ENCODE data around the gene SH3PXD2A. TPM values are rescaled to one million over a fixed set of nuclear protein-coding genes. Genes with fewer than 3 reads are reported as not detected.
"Not testable (repeated sequence)": the region's sequence is repeated elsewhere in the genome, so short reads cannot be mapped to it uniquely, and the experiment has no call there.

SH3PXD2A gene
- total and polyA plus RNA-seq, 7 donors, result 19.0 to 58.2 (median 24.5) TPM

DNA sequence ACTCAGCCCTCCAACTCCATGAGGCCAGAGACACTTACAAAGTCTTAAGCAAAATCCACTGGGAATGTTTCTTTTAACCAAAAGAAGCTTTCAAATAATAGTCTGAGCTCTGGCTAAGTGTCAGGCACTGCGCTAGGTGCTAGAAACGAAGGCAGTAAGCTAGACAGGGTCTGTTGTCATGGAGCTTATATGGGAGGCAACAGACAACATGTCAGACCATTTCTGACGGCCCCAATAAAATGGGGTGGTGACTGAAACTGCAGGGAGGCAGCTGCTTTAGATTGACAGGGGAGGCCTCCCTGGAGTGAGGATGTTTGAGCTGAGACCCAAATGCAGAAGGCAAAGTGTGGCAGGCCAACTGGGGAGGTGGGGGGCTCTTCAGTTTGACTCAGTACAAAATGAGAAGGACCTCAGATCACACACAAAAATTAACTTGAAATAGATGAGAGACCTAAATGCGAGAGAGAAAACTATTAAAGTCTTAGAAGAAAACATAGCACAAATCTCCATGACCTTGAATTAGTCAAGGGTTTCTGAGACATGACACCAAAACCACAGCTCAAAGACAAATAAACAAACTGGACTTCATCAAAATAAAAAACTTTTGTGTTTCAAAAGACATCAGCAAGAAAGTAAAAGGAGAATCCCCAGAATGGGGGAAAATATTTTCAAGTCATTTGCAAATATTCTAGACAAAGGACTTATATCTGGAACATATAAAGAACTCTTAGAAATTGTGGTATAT, 40.6 kb downstream of the SH3PXD2A start:
- Histone ChIP-seq H3K4me3 (no peak overlapping the region), H3K4me1 (peaks cover 0 to 12% (median 4%) of the 10 kb centered on the region in 4 donors), H3K27me3 (no peaks in the 10 kb centered on the region), H3K9me3 (no peaks in the 10 kb centered on the region), H3K36me3 (no peaks in the 10 kb centered on the region), H3K27ac (no peak overlapping the region)
- TF ChIP-seq, protein P1, sequence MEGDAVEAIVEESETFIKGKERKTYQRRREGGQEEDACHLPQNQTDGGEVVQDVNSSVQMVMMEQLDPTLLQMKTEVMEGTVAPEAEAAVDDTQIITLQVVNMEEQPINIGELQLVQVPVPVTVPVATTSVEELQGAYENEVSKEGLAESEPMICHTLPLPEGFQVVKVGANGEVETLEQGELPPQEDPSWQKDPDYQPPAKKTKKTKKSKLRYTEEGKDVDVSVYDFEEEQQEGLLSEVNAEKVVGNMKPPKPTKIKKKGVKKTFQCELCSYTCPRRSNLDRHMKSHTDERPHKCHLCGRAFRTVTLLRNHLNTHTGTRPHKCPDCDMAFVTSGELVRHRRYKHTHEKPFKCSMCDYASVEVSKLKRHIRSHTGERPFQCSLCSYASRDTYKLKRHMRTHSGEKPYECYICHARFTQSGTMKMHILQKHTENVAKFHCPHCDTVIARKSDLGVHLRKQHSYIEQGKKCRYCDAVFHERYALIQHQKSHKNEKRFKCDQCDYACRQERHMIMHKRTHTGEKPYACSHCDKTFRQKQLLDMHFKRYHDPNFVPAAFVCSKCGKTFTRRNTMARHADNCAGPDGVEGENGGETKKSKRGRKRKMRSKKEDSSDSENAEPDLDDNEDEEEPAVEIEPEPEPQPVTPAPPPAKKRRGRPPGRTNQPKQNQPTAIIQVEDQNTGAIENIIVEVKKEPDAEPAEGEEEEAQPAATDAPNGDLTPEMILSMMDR (IDR thresholded peaks at IDR 0.05), result no peak
- TF ChIP-seq EP300 (IDR thresholded peaks at IDR 0.05) (no peak), POLR2A (IDR thresholded peaks at IDR 0.05) (no peak), POLR2AphosphoS5 (IDR thresholded peaks at IDR 0.05) (no peak)
- DNase-seq, result no peak
- 21 to 67% methylated on average over 4 of the region's 4 CpGs for WGBS, 2 donors
- intact Hi-C loops (cut with DNase I), result no loop called here

DNA sequence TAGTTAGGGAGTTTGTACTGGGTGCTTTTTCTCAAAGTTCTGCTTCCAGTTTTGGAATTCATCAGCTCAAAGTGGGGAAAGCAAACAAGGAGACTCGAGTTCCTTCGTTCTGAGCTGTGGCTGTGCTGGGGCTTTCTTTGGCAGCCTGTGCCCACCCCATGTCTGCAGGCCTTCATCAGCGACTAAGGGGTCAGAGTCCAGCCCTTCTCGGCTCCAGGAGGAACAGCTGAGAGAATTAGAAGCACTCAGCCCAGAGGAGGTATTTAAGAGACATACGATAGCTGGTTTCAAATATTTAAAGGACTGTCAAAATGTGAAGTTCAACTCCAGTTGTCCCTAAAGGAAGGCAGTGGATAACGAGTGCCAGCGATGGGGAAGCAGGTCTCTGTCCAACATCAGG, 41.3 kb downstream of the SH3PXD2A start:
- WGBS, 2 donors, result 16 to 57% methylated on average over 7 of the region's 7 CpGs
- H3K9me3 ChIP-seq, result no peaks in the 10 kb centered on the region
- H3K27ac ChIP-seq, result no peak overlapping the region
- no peaks in the 10 kb centered on the region for H3K36me3 ChIP-seq
- peaks cover 0 to 10% (median under 1%) of the 10 kb centered on the region in 4 donors for H3K4me1 ChIP-seq
- intact Hi-C loops (cut with DNase I), result no loop called here
- no peak overlapping the region for H3K4me3 ChIP-seq
- DNase-seq, result no peak
- no peaks in the 10 kb centered on the region for H3K27me3 ChIP-seq
- TF ChIP-seq EP300 (IDR thresholded peaks at IDR 0.05) (no peak), POLR2AphosphoS5 (IDR thresholded peaks at IDR 0.05) (no peak), POLR2A (IDR thresholded peaks at IDR 0.05) (no peak)
- TF ChIP-seq, protein P1 (IDR thresholded peaks at IDR 0.05), result no peak

DNA sequence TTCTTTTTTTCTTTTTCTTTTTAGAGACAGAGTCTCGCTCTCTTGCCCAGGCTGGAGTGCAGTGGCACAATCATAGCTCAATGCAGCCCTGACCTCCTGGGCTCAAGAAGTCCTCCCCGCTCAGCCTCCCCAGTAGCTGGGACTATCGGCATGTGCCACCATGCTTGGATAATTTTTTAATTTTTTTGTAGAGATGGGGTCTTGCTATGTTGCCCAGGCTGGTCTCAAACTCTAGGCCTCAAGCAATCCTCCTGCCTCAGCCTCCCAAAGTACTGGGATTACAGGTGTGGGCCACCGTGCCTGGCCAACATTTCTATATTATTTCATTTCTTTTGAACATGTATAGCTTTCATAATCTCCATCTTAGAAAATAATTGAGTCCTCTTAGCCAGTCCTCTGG, 42.1 kb downstream of the SH3PXD2A start:
- H3K9me3 ChIP-seq; H3K27ac ChIP-seq; H3K4me1 ChIP-seq; intact Hi-C loops (cut with DNase I); H3K36me3 ChIP-seq; DNase-seq; H3K27me3 ChIP-seq; H3K4me3 ChIP-seq: not testable (repeated sequence)
- WGBS, 2 donors, result 93 to 97% methylated on average over 4 of the region's 4 CpGs

DNA sequence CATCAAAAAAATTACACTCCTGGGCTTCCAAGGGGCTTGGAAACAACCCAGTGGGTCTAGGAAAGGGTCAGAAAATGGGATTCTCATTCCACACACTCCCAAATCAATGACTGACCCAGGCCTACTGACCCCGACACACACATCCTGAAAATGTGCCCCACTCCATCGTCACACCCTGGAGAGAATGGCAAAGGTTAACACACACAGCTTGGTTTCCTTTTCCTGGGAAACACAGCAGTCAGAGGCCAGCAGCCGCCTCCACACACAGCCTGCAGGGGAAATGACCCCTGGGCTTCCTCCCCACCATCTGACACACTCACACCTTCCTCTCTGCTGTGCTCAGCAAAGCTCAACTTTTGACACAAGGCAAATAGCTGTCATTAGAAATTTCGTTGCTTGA, 42.9 kb downstream of the SH3PXD2A start:
- H3K36me3 ChIP-seq, result no peaks in the 10 kb centered on the region
- TF ChIP-seq, protein P1 (IDR thresholded peaks at IDR 0.05), result no peak
- TF ChIP-seq POLR2AphosphoS5 (IDR thresholded peaks at IDR 0.05), result no peak
- no peaks in the 10 kb centered on the region for H3K27me3 ChIP-seq
- peaks cover 0 to 10% (median 0%) of the 10 kb centered on the region in 4 donors for H3K4me1 ChIP-seq
- no peaks in the 10 kb centered on the region for H3K9me3 ChIP-seq
- WGBS, 2 donors, result 11 to 48% methylated on average over 4 of the region's 4 CpGs
- DNase-seq, result no peak
- H3K27ac ChIP-seq, result no peak overlapping the region
- intact Hi-C loops (cut with DNase I), result no loop called here
- no peak overlapping the region for H3K4me3 ChIP-seq

DNA sequence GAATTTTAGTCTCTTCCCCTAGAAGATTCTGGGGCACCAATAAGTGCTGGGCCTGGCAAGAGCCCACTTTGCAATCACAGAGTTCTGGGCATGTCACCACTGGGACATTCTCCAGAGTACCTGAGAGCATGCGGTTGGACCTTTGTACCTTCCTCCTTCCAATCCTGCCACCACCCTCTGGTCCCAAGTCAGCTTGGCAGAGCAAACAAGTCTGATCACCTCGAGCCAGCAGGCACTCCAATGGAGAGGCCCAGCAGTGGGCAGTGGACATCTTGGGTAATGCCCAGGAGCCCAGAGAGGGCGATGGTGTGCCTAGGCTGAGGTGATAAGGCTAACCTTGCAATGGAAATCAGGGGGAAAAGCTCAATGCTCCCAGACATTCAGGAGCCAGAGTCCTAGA, 43.4 kb downstream of the SH3PXD2A start:
- TF ChIP-seq, protein P1 (IDR thresholded peaks at IDR 0.05), result no peak
- 21 to 67% methylated on average over 3 of the region's 3 CpGs for WGBS, 2 donors
- Histone ChIP-seq H3K36me3 (no peaks in the 10 kb centered on the region), H3K27me3 (no peaks in the 10 kb centered on the region), H3K27ac (no peak overlapping the region), H3K4me3 (no peak overlapping the region), H3K4me1 (peaks cover 0 to 10% (median 0%) of the 10 kb centered on the region in 4 donors), H3K9me3 (no peaks in the 10 kb centered on the region)
- intact Hi-C loops (cut with DNase I), result no loop called here
- DNase-seq, result no peak

Data from sigmoid colon (tissue), 7 donors.